Keratinocyte (primary cell): ENCODE data around the gene DUSP22.

Experiments
- CTCF ChIP-seq, 3 experiments: IDR thresholded peaks in 1 of 3; conservative IDR thresholded peaks in 1 of 3; optimal IDR thresholded peaks in 1 of 3; 2 replicates in 2 of 3; 3 replicates in 1 of 3; pipeline versions ENCODE3 to v1.5.1; 2011; ENCODE audit warnings: low read length in 3 of 3, mild to moderate bottlenecking in 3 of 3, moderate library complexity in 2 of 3, control low read depth in 1 of 3, inconsistent platforms in 1 of 3; ENCODE audit not compliant: insufficient read depth in 2 of 3; ENCODE audit errors: extremely low read depth in 1 of 3
- EZH2 ChIP-seq: IDR thresholded peaks from one replicate; pipeline ENCODE4 v1.6.1; 2012; ENCODE audit warnings: inconsistent platforms, mild to moderate bottlenecking, low read length, moderate library complexity

- TF ChIP-seq CTCF (optimal IDR thresholded peaks at IDR 0.05 in 1 of 3, IDR thresholded peaks at IDR 0.05 in 1 of 3, conservative IDR thresholded peaks at IDR 0.05 in 1 of 3; ENCODE audit: extremely low read depth in 1 of 3, insufficient read depth in 2 of 3, low read length in 3 of 3): no peak
- no peak for TF ChIP-seq EZH2
These were observed 54.9 kb downstream of the DUSP22 start for GRCh38 chr6:347232-347631.
